ENCODE measurements around the gene DDX43.

DDX43 gene

GRCh38 chr6:73394577-73395354 is at the start of gene DDX43:
Gene DDX43 (plus strand): TSS chr6:73394828. CDS start chr6:73394906, 78 bp downstream.
- TF ChIP-seq CTCF (conservative IDR thresholded peaks at IDR 0.05), result no peak
- no peak for TF ChIP-seq ZFX (IDR thresholded peaks at IDR 0.05)
- H3K27ac ChIP-seq, result peak within 1 kb of the TSS; percentile 59

DNA sequence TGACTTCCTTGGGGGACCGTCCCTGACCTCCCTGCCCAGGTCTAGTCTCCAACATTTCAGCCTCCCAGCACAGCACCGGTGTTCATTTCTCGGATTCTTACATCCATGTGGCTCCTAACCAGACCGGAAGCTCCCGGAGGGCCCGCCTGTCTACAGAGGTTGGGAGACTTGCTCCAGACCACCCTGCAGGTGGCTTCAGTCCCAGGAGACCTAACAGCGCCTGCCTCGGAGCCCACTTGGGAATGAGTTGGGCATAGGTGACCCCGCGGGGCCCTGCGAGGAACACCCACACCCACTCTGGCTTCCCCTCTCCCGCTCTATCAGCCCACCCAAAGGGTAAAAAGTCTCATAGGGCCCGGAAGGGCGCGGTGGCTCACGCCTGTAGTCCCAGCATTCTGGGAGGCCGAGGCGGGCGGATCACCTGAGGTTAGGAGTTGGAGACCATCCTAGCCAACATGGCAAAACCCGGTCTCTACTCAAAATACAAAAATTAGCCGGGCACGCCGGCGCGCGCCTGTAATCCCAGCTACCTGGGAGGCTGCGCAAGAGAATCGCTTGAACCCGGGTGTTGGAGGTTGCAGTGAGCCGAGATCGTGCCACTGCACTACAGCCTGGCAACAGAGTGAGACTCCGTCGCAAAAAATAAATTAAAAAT is 46.0 kb upstream of the DDX43 start:
- TF ChIP-seq ZFX (IDR thresholded peaks at IDR 0.05) (no peak), CTCF (conservative IDR thresholded peaks at IDR 0.05) (no peak)
- H3K27ac ChIP-seq, result no peak overlapping the region

- TF ChIP-seq CTCF (conservative IDR thresholded peaks at IDR 0.05) (no peak), ZFX (IDR thresholded peaks at IDR 0.05) (no peak)
- no peak overlapping the region for H3K27ac ChIP-seq
Measured at GRCh38 chr6:73349311-73349710, 45.3 kb upstream of the DDX43 start.

DNA sequence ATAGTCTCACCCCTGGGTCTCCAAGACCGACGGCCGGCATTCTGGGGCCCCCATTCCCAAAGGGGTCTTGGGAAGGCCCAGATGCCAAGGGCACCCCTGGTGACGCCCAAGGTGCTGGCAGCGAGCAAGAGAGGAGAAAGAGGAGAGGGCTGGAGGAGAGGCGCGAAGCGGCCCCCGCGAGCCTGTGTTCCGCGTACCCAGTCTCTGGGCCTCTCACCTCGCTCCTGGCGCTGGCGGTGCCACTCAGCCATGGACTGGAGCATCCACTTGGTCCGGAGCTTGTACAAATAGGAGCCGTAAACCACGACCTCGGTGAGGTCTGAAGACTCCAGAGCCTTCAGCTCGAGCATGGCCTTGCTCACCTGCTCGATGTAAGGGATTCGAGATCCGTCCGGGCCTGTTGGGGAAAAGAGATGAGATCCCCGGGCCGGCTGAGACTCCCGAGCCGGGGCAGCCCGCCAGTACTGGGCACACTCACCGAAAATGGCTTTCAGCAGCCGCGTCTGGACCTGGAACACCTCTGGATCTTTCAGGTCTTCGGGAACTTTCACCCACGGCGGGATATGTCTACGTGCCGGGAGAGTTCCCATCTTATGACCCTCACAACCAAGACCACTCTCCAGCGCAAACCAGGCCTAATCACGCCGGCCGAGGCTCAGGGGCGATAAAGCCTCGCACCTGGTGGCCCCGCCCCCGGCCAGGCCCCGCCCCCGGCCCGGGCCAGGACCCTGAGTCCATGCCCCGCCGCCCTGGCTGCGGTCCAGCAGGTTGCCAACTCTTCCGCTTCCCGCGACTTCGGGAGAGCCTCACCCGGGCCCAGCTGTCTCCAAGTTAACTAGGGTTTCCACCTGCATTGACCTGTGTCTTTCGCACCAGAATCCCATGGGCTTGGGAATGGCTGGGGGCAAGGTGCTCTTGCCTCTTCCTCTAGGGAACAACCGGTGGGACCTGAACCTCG is 40.7 kb upstream of the DDX43 start, which contains the start of gene DPPA5:
TSS of gene DPPA5 (minus strand) at position 641 of the 958 bp plus-strand sequence. CDS start at position 590, 51 bp downstream.
- TF ChIP-seq ZFX (IDR thresholded peaks at IDR 0.05) (no peak), CTCF (conservative IDR thresholded peaks at IDR 0.05) (no peak)

GRCh38 chr6:73362358-73362757 is 32.3 kb upstream of the DDX43 start, which contains the start of gene KHDC3L:
Gene KHDC3L (plus strand): TSS chr6:73362658. CDS start chr6:73362730, 72 bp downstream.
- no peak within 1 kb of the TSS for H3K27ac ChIP-seq
- TF ChIP-seq ZFX (IDR thresholded peaks at IDR 0.05) (no peak), CTCF (conservative IDR thresholded peaks at IDR 0.05) (no peak)

More for the DNA sequence above, 40.7 kb upstream of the DDX43 start, which contains the start of gene DPPA5:
- no peak within 1 kb of the TSS for H3K27ac ChIP-seq

- H3K27ac ChIP-seq, result no peak overlapping the region
- TF ChIP-seq CTCF (conservative IDR thresholded peaks at IDR 0.05) (no peak), ZFX (IDR thresholded peaks at IDR 0.05) (no peak)
Measured at GRCh38 chr6:73362869-73363536, 31.6 kb upstream of the DDX43 start.

All from C4-2B (cell line).